DND-41 (cell line): Measurements from ENCODE around the gene DCC.

Experiments
- ATAC-seq: fragments of 200-7000 bp; cut with Tn5 transposase; 3 replicates; pipeline ENCODE4 v1.9.1; 2021; ENCODE audit warnings: low read depth; ENCODE audit not compliant: insufficient read depth
- DNase-seq: peaks from one replicate; pipeline ENCODE4 v3.0.0-alpha.2; 2020
- H2AFZ ChIP-seq: 2 replicates; pipeline ENCODE4 v1.6.0; 2012; ENCODE audit warnings: low read depth, low read length
- H3K27ac ChIP-seq: 2 replicates; pipeline ENCODE4 v1.5.1; 2012; ENCODE audit warnings: low read length, inconsistent platforms
- H3K27me3 ChIP-seq: fragments of 200-600 bp; sonication (generic); 2 replicates; pipeline ENCODE4 v1.6.0; 2012; ENCODE audit warnings: low read length, mild to moderate bottlenecking, inconsistent platforms; ENCODE audit not compliant: insufficient read depth, poor library complexity
- H3K36me3 ChIP-seq: 2 replicates; pipeline ENCODE4 v1.5.1; 2012; ENCODE audit warnings: low read length, inconsistent platforms; ENCODE audit not compliant: insufficient read depth
- H3K4me1 ChIP-seq: 2 replicates; pipeline ENCODE4 v1.5.1; 2012; ENCODE audit warnings: mild to moderate bottlenecking, low read length; ENCODE audit not compliant: insufficient read depth
- H3K4me2 ChIP-seq: 2 replicates; pipeline ENCODE4 v1.6.0; 2012; ENCODE audit warnings: mild to moderate bottlenecking, moderate library complexity, low read length, inconsistent platforms; ENCODE audit not compliant: insufficient read depth
- H3K4me3 ChIP-seq, 2 experiments: fragments of 200-600 bp in 1 of 2; shearing (Covaris generic) in 1 of 2; 2 replicates each; pipeline ENCODE4 v1.5.1; 2012 to 2016; ENCODE audit warnings: inconsistent platforms in 2 of 2, low read length in 2 of 2, mild to moderate bottlenecking in 2 of 2, low read depth in 1 of 2, moderate library complexity in 1 of 2
- H3K79me2 ChIP-seq: 2 replicates; pipeline ENCODE4 v1.6.0; 2012; ENCODE audit warnings: low read length, inconsistent platforms; ENCODE audit not compliant: insufficient read depth
- H3K9ac ChIP-seq: 2 replicates; pipeline ENCODE4 v1.6.0; 2012; ENCODE audit warnings: low read depth, mild to moderate bottlenecking, inconsistent platforms, low read length, moderate library complexity
- H3K9me3 ChIP-seq: 2 replicates; pipeline ENCODE4 v1.5.1; 2012; ENCODE audit warnings: low read length, moderate library complexity, mild to moderate bottlenecking, inconsistent platforms; ENCODE audit not compliant: insufficient read depth, severe bottlenecking
- H4K20me1 ChIP-seq: 2 replicates; pipeline ENCODE4 v1.6.0; 2012; ENCODE audit warnings: low read length; ENCODE audit not compliant: insufficient read depth
- CTCF ChIP-seq: IDR thresholded peaks from 2 replicates; pipeline ENCODE4 v1.5.1; 2012; ENCODE audit warnings: borderline replicate concordance, low read length, moderate library complexity, mild to moderate bottlenecking; ENCODE audit not compliant: poor library complexity, severe bottlenecking; ENCODE audit errors: extremely low read depth
- EZH2 ChIP-seq: IDR thresholded peaks from 3 replicates; pipeline ENCODE4 v1.6.1; 2012; ENCODE audit warnings: borderline replicate concordance, low read depth, mild to moderate bottlenecking, moderate library complexity, low read length, inconsistent platforms; ENCODE audit not compliant: severe bottlenecking

Gene DCC

GRCh38 chr18:52822160-52822559, 482.2 kb downstream of the DCC start:
- no peak for ATAC-seq
- H3K9me3 ChIP-seq: no peaks in the 10 kb centered on the region
- no peak for TF ChIP-seq CTCF
- no peak for TF ChIP-seq EZH2
- H3K79me2 ChIP-seq: no peaks in the 10 kb centered on the region
- H3K27me3 ChIP-seq: no peaks in the 10 kb centered on the region
- H2AFZ ChIP-seq: no peak overlapping the region
- no peak overlapping the region for H3K9ac ChIP-seq
- H3K4me2 ChIP-seq: no peak overlapping the region
- no peaks in the 10 kb centered on the region for H3K36me3 ChIP-seq
- H3K4me1 ChIP-seq: no peaks in the 10 kb centered on the region
- no peaks in the 10 kb centered on the region for H4K20me1 ChIP-seq
- no peak overlapping the region for H3K27ac ChIP-seq
- no peak for DNase-seq
- no peak overlapping the region for H3K4me3 ChIP-seq

GRCh38 chr18:52824126-52824525, 484.1 kb downstream of the DCC start:
- H3K79me2 ChIP-seq: no peaks in the 10 kb centered on the region
- no peak overlapping the region for H3K9ac ChIP-seq
- H3K4me2 ChIP-seq: no peak overlapping the region
- no peaks in the 10 kb centered on the region for H4K20me1 ChIP-seq
- H3K4me1 ChIP-seq: no peaks in the 10 kb centered on the region
- no peaks in the 10 kb centered on the region for H3K9me3 ChIP-seq
- ATAC-seq (no peak), DNase-seq (no peak)
- no peak overlapping the region for H2AFZ ChIP-seq
- H3K36me3 ChIP-seq: no peaks in the 10 kb centered on the region
- H3K27ac ChIP-seq: no peak overlapping the region
- H3K27me3 ChIP-seq: no peaks in the 10 kb centered on the region
- no peak for TF ChIP-seq EZH2
- no peak for TF ChIP-seq CTCF
- no peak overlapping the region for H3K4me3 ChIP-seq

GRCh38 chr18:52826994-52827393, 487.0 kb downstream of the DCC start:
- H3K4me3 ChIP-seq: no peak overlapping the region
- no peak for TF ChIP-seq CTCF
- no peak for TF ChIP-seq EZH2
- no peaks in the 10 kb centered on the region for H4K20me1 ChIP-seq
- ATAC-seq (no peak), DNase-seq (no peak)
- no peaks in the 10 kb centered on the region for H3K79me2 ChIP-seq
- H3K36me3 ChIP-seq: no peaks in the 10 kb centered on the region
- H3K27ac ChIP-seq: no peak overlapping the region
- no peak overlapping the region for H3K9ac ChIP-seq
- H2AFZ ChIP-seq: no peak overlapping the region
- H3K4me2 ChIP-seq: no peak overlapping the region
- H3K9me3 ChIP-seq: no peaks in the 10 kb centered on the region
- H3K27me3 ChIP-seq: no peaks in the 10 kb centered on the region
- H3K4me1 ChIP-seq: no peaks in the 10 kb centered on the region

- ATAC-seq (no peak), DNase-seq (no peak)
- no peaks in the 10 kb centered on the region for H3K9me3 ChIP-seq
- no peaks in the 10 kb centered on the region for H3K4me1 ChIP-seq
- no peaks in the 10 kb centered on the region for H3K36me3 ChIP-seq
- H3K27me3 ChIP-seq: no peaks in the 10 kb centered on the region
- H2AFZ ChIP-seq: no peak overlapping the region
- TF ChIP-seq EZH2: no peak
- no peak for TF ChIP-seq CTCF
- H3K4me3 ChIP-seq: no peak overlapping the region
- H3K27ac ChIP-seq: no peak overlapping the region
- no peaks in the 10 kb centered on the region for H3K79me2 ChIP-seq
- H3K9ac ChIP-seq: no peak overlapping the region
- H4K20me1 ChIP-seq: no peaks in the 10 kb centered on the region
- no peak overlapping the region for H3K4me2 ChIP-seq
Observed at GRCh38 chr18:52829320-52829719, 489.3 kb downstream of the DCC start.
